ENCODE data around the gene MAP4K4. TPM values are rescaled to one million over a fixed set of nuclear protein-coding genes. Genes with fewer than 3 reads are reported as not detected.

MAP4K4 gene
- total and polyA plus RNA-seq, 2 of the 4 experiments (the other 2 are of a cell fraction): 89.4 to 124 TPM

GRCh38 chr2:101942851-101943250 is 245.3 kb downstream of the MAP4K4 start:
- H2BK20ac ChIP-seq (ENCODE audit: low read depth, low read length): no peak overlapping the region
- no peaks in the 10 kb centered on the region for H3K79me1 ChIP-seq (ENCODE audit: low read depth in 1 of 2, low read length in 2 of 2)
- H4K20me1 ChIP-seq (ENCODE audit: insufficient read depth, low read length): no peaks in the 10 kb centered on the region
- H2BK5ac ChIP-seq (ENCODE audit: low read depth, low read length, poor library complexity, severe bottlenecking): no peak overlapping the region
- no peak overlapping the region for H3K18ac ChIP-seq (ENCODE audit: low read depth, low read length)
- no peak for TF ChIP-seq USF2 (IDR thresholded peaks at IDR 0.05; ENCODE audit: low read depth, low read length)
- TF ChIP-seq CEBPB (IDR thresholded peaks at IDR 0.05; ENCODE audit: low read depth, low read length): no peak
- TF ChIP-seq RAD21 (IDR thresholded peaks at IDR 0.05; ENCODE audit: low read length): no peak
- no peak for TF ChIP-seq CTCF (conservative IDR thresholded peaks at IDR 0.05; ENCODE audit: low read depth, low read length)
- TF ChIP-seq CHD1 (IDR thresholded peaks at IDR 0.05; ENCODE audit: low read depth, low read length): no peak
- TF ChIP-seq MXI1 (IDR thresholded peaks at IDR 0.05; ENCODE audit: borderline replicate concordance, low read depth, low read length): no peak
- no peak for TF ChIP-seq BHLHE40 (IDR thresholded peaks at IDR 0.05; ENCODE audit: low read depth, low read length)
- no peak for TF ChIP-seq SMC3 (IDR thresholded peaks at IDR 0.05; ENCODE audit: low read depth, low read length)
- H2BK15ac ChIP-seq (ENCODE audit: low read depth, low read length): no peak overlapping the region
- no peaks in the 10 kb centered on the region for H3K9me1 ChIP-seq (ENCODE audit: insufficient read depth, low read length)
- no peak overlapping the region for H3K9ac ChIP-seq (ENCODE audit: low read depth, low read length)
- H3K56ac ChIP-seq (ENCODE audit: extremely low read depth, insufficient read depth, low read length): no peak overlapping the region
- H3K23ac ChIP-seq (ENCODE audit: low read depth, low read length): no peak overlapping the region
- WGBS, 2 experiments (ENCODE audit: extremely low coverage in 2 of 2, insufficient read length in 1 of 2): 40% methylated on average over 1 of the region's 3 CpGs; no CpG with 5 or more reads in 1 of the 2 experiments
- no peak overlapping the region for H3K4me2 ChIP-seq (ENCODE audit: low read depth, low read length)
- peaks cover 10% of the 10 kb centered on the region for H3K27me3 ChIP-seq (ENCODE audit: control insufficient read depth, insufficient read depth, low read length)
- POLR2A ChIA-PET (ENCODE audit: unreplicated experiment): no interaction called here
- no peak overlapping the region for H2AK5ac ChIP-seq (ENCODE audit: low read depth, low read length)
- in situ Hi-C loops (cut with MboI; ENCODE audit: low sequenced_read_pairs) (no loop called here), intact Hi-C loops (cut with micrococcal nuclease) (no loop called here), dilution Hi-C loops (cut with HindIII; ENCODE audit: low sequenced_read_pairs, unreplicated experiment) (no loop called here)
- H3K4ac ChIP-seq (ENCODE audit: low read depth, low read length): no peak overlapping the region
- no TSS peak for BruUV-seq (replicated peaks)
- H2AFZ ChIP-seq (replicated peaks; ENCODE audit: low read length, poor library complexity): no peak overlapping the region
- no peak overlapping the region for H3K27ac ChIP-seq (ENCODE audit: insufficient read depth, low read length)
- H3K14ac ChIP-seq (replicated peaks; ENCODE audit: low read depth, low read length): no peak overlapping the region
- DNase-seq: no peak
- no peaks in the 10 kb centered on the region for H3K9me3 ChIP-seq (ENCODE audit: control insufficient read depth, insufficient read depth, low read length)
- H3K4me3 ChIP-seq (ENCODE audit: insufficient read depth, low read depth, low read length): no peak overlapping the region
- ATAC-seq (ENCODE audit: low read depth): no peak
- no peaks in the 10 kb centered on the region for H3K4me1 ChIP-seq (ENCODE audit: control insufficient read depth, insufficient read depth, low read length)
- H4K5ac ChIP-seq (ENCODE audit: low read depth, low read length): no peak overlapping the region
- no peak overlapping the region for H2BK120ac ChIP-seq (ENCODE audit: low read depth, low read length)
- CTCF ChIA-PET: no interaction called here
- no peaks in the 10 kb centered on the region for H3K36me3 ChIP-seq (ENCODE audit: control insufficient read depth, insufficient read depth, low read length)
- H2AK9ac ChIP-seq (replicated peaks; ENCODE audit: low read depth, low read length, poor library complexity): no peak overlapping the region
- no peak overlapping the region for H4K91ac ChIP-seq (ENCODE audit: insufficient read depth, low read depth, low read length)
- H4K8ac ChIP-seq (ENCODE audit: low read depth in 2 of 2, low read length in 2 of 2): no peak overlapping the region

Other genes starting within 250 kb of the MAP4K4 start
- 1.9 and 2.9 TPM in 2 replicates for gene RFX8, start 222.6 kb upstream of the MAP4K4 start, total RNA-seq (2012; rRNA removed)
- 3.4 and 5.3 TPM in 2 replicates for gene RFX8, start 222.6 kb upstream of the MAP4K4 start, polyA plus RNA-seq (2012; rRNA removed)